HepG2 (cell line): Measurements from ENCODE around the gene TACC3. TPM values are rescaled to one million over a fixed set of nuclear protein-coding genes. Genes with fewer than 3 reads are reported as not detected.

Source experiments
- CBFB ChIP-seq: sonication (generic); formaldehyde crosslinking; IDR thresholded peaks from 2 replicates; pipeline ENCODE4 v1.4.0; 2020; ENCODE audit warnings: missing genetic modification reagents
- DR1 ChIP-seq: sonication (generic); formaldehyde crosslinking; IDR thresholded peaks from 2 replicates; pipeline ENCODE4 v1.8.0; 2021; ENCODE audit warnings: mild to moderate bottlenecking, missing genetic modification reagents, inconsistent platforms
- GFI1 ChIP-seq: sonication (generic); formaldehyde crosslinking; IDR thresholded peaks from 2 replicates; pipeline ENCODE4 v1.5.0; 2020; ENCODE audit warnings: missing genetic modification reagents, mild to moderate bottlenecking, borderline replicate concordance
- HNRNPH1 ChIP-seq: fragments of 200-400 bp; formaldehyde crosslinking; optimal IDR thresholded peaks from 2 replicates; pipeline ENCODE3; 2017; ENCODE audit warnings: mild to moderate bottlenecking, low read depth, low read length
- ISL2 ChIP-seq: sonication (generic); formaldehyde crosslinking; IDR thresholded peaks from 2 replicates; pipeline ENCODE4 v1.5.0; 2020; ENCODE audit warnings: missing genetic modification reagents
- MXD1 ChIP-seq: sonication (generic); formaldehyde crosslinking; IDR thresholded peaks from 2 replicates; pipeline ENCODE4 v1.4.0; 2020; ENCODE audit warnings: mild to moderate bottlenecking, missing genetic modification reagents
- NBN ChIP-seq: fragments of 450-650 bp; conservative IDR thresholded peaks from 2 replicates; pipeline ENCODE4 v1.6.1; 2017
- ZEB1 ChIP-seq: IDR thresholded peaks from 2 replicates; pipeline ENCODE4 v1.6.1; 2012; ENCODE audit warnings: mild to moderate bottlenecking, low read depth, inconsistent platforms; ENCODE audit not compliant: insufficient replicate concordance
- ZNF101 ChIP-seq: sonication (generic); formaldehyde crosslinking; IDR thresholded peaks from 2 replicates; pipeline ENCODE4 v1.4.0; 2020; ENCODE audit warnings: mild to moderate bottlenecking, low read depth, missing genetic modification reagents, borderline replicate concordance
- ZNF124 ChIP-seq: sonication (generic); formaldehyde crosslinking; IDR thresholded peaks from 2 replicates; pipeline ENCODE4 v1.4.0; 2020; ENCODE audit warnings: missing genetic modification reagents
- ZNF253 ChIP-seq: sonication (generic); formaldehyde crosslinking; IDR thresholded peaks from 2 replicates; pipeline ENCODE4 v1.8.0; 2022; ENCODE audit warnings: mild to moderate bottlenecking, missing genetic modification reagents, borderline replicate concordance
- ZNF276 ChIP-seq: sonication (generic); formaldehyde crosslinking; IDR thresholded peaks from 2 replicates; pipeline ENCODE4 v1.4.0; 2020; ENCODE audit warnings: mild to moderate bottlenecking, low read depth, missing genetic modification reagents
- ZNF367 ChIP-seq: sonication (generic); formaldehyde crosslinking; IDR thresholded peaks from 2 replicates; pipeline ENCODE4 v1.4.0; 2020; ENCODE audit warnings: missing genetic modification reagents, borderline replicate concordance
- ZNF547 ChIP-seq: sonication (generic); formaldehyde crosslinking; IDR thresholded peaks from 2 replicates; pipeline ENCODE4 v1.5.1; 2020; ENCODE audit warnings: mild to moderate bottlenecking, missing genetic modification reagents
- ZNF562 ChIP-seq: sonication (generic); formaldehyde crosslinking; IDR thresholded peaks from 2 replicates; pipeline ENCODE4 v1.8.0; 2022; ENCODE audit warnings: missing genetic modification reagents, borderline replicate concordance
- ZNF639 ChIP-seq: conservative IDR thresholded peaks from 2 replicates; pipeline ENCODE4 v1.6.1; 2018; ENCODE audit warnings: missing genetic modification reagents
- ZNF724P ChIP-seq: sonication (generic); formaldehyde crosslinking; IDR thresholded peaks from 2 replicates; pipeline ENCODE4 v1.8.0; 2022; ENCODE audit warnings: missing genetic modification reagents, borderline replicate concordance
- ZNF773 ChIP-seq: sonication (generic); formaldehyde crosslinking; IDR thresholded peaks from 2 replicates; pipeline ENCODE4 v1.4.0; 2020; ENCODE audit warnings: missing genetic modification reagents, borderline replicate concordance
- ZSCAN20 ChIP-seq: sonication (generic); formaldehyde crosslinking; IDR thresholded peaks from 2 replicates; pipeline ENCODE4 v1.4.0; 2020; ENCODE audit warnings: missing genetic modification reagents, mild to moderate bottlenecking, borderline replicate concordance
- polyA plus RNA-seq, 8 experiments: library from polyadenylated mRNA; depleted of rRNA in 3 of 8; stranded (reverse) in 7 of 8; unstranded in 1 of 8; fragments of >200 nt; fragmentation: Illumina TruSeq in 4 of 8; extraction: Trizol in 4 of 8; gene quantifications; 2 replicates each; pipeline versions ENCODE4 v1.2.1 to v1.2.3, GENCODE V29; 2011 to 2016; ENCODE audit warnings: low read depth in 4 of 8, missing spikeins in 1 of 8, mixed read lengths in 1 of 8; ENCODE audit not compliant: insufficient read depth in 1 of 8
- total RNA-seq, 5 experiments: library from RNA; depleted of rRNA; stranded (reverse); fragments of >200 nt; fragmentation: Illumina TruSeq; extraction: Trizol; gene quantifications; 2 replicates each; pipeline ENCODE4 v1.2.3, GENCODE V29; 2016; ENCODE audit warnings: low read depth in 1 of 5
- TF ChIP-seq, protein P1 (sequence below): sonication (generic); formaldehyde crosslinking; IDR thresholded peaks from 2 replicates; pipeline ENCODE4 v1.8.0; 2023; ENCODE audit warnings: mild to moderate bottlenecking, missing genetic modification reagents
- TF ChIP-seq, protein P2 (sequence below): sonication (generic); formaldehyde crosslinking; IDR thresholded peaks from 2 replicates; pipeline ENCODE4 v1.4.0; 2020; ENCODE audit warnings: missing genetic modification reagents
- TF ChIP-seq, protein P3 (sequence below): sonication (generic); formaldehyde crosslinking; IDR thresholded peaks from 2 replicates; pipeline ENCODE4 v1.9.0; 2022; ENCODE audit warnings: missing genetic modification reagents, mild to moderate bottlenecking, borderline replicate concordance

The TACC3 gene
- total and polyA plus RNA-seq, 2 of the 13 experiments (the other 11 are each of a cell fraction or from before 2014, with no cell fraction given): 20.3 to 21.2 TPM

DNA sequence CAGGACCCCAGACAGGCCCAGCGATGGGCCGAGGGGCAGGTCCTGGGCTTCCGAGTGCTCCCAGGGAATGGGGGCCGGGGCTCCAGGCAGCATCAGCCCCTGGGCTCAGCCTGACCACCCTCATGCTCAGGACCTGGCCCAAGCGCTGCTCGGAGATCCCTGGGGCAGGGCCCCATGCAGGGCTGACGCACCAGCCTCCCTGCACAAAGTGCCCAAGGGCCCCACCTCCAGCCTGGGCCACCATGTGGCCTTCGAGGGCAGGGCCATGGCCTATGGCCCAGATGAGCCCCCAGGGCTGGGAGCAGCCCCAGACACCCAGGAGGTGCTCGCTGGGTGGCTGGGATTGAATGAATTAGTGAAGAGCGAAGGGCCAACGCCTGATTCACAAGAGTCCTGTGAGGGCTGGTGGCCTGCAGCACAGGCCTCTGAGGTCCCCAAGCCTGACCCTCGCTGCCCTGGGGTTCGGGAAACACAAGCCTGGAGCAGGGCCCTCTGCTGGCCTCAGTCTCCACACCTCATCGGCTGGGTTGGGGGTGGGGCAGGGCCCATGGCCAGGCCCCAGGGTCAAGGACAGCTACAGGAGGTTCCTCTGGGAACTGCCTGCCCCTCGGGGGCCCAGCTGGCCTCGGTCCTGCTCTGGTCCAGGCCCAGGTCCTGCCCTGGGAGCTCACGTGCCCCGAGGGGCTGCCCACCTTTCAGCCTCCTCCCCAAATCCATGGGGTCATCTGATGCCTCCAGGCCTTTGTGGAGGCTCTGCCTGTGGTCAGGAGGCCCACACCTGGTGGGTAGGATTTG is 58.5 kb downstream of the TACC3 start (continued):
- TF ChIP-seq ISL2: peak; percentile 88
- no peak for TF ChIP-seq NBN
- TF ChIP-seq ZNF562 (CRISPR knock-in tag): no peak
- TF ChIP-seq MXD1 (CRISPR knock-in tag): peak; percentile 63
- TF ChIP-seq ZSCAN20 (CRISPR knock-in tag): no peak
- TF ChIP-seq CBFB (CRISPR knock-in tag): peak; percentile 80; the same call in 1 of the 2 replicates
- no peak; the same call in 1 of the 2 replicates for TF ChIP-seq ZNF101 (CRISPR knock-in tag)
- peak; percentile 69 for TF ChIP-seq ZNF639 (CRISPR knock-in tag)
- peak; percentile 49; the same call in 1 of the 2 replicates for TF ChIP-seq ZNF124 (CRISPR knock-in tag)
- no peak for TF ChIP-seq ZNF773
- TF ChIP-seq, protein P1, sequence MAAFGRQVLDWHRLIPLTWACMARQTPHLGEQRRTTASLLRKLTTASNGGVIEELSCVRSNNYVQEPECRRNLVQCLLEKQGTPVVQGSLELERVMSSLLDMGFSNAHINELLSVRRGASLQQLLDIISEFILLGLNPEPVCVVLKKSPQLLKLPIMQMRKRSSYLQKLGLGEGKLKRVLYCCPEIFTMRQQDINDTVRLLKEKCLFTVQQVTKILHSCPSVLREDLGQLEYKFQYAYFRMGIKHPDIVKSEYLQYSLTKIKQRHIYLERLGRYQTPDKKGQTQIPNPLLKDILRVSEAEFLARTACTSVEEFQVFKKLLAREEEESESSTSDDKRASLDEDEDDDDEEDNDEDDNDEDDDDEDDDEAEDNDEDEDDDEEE (CRISPR knock-in tag): no peak
- peak; percentile 66 for TF ChIP-seq ZNF547
- no peak for TF ChIP-seq ZEB1
- TF ChIP-seq GFI1: no peak
- TF ChIP-seq ZNF253 (CRISPR knock-in tag): no peak
- TF ChIP-seq HNRNPH1: no peak
- TF ChIP-seq, protein P2, sequence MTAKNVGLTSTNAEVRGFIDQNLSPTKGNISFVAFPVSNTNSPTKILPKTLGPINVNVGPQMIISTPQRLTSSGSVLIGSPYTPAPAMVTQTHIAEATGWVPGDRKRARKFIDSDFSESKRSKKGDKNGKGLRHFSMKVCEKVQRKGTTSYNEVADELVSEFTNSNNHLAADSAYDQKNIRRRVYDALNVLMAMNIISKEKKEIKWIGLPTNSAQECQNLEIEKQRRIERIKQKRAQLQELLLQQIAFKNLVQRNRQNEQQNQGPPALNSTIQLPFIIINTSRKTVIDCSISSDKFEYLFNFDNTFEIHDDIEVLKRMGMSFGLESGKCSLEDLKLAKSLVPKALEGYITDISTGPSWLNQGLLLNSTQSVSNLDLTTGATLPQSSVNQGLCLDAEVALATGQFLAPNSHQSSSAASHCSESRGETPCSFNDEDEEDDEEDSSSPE: peak; percentile 45; the same call in 1 of the 2 replicates
- TF ChIP-seq ZNF276 (CRISPR knock-in tag): peak; percentile 51; the same call in 1 of the 2 replicates
- TF ChIP-seq DR1: peak; percentile 25; the same call in 1 of the 2 replicates
- peak; percentile 10; the same call in 1 of the 2 replicates for TF ChIP-seq ZNF367 (CRISPR knock-in tag)
- TF ChIP-seq, protein P3, sequence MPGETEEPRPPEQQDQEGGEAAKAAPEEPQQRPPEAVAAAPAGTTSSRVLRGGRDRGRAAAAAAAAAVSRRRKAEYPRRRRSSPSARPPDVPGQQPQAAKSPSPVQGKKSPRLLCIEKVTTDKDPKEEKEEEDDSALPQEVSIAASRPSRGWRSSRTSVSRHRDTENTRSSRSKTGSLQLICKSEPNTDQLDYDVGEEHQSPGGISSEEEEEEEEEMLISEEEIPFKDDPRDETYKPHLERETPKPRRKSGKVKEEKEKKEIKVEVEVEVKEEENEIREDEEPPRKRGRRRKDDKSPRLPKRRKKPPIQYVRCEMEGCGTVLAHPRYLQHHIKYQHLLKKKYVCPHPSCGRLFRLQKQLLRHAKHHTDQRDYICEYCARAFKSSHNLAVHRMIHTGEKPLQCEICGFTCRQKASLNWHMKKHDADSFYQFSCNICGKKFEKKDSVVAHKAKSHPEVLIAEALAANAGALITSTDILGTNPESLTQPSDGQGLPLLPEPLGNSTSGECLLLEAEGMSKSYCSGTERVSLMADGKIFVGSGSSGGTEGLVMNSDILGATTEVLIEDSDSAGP (CRISPR knock-in tag): no peak
- no peak for TF ChIP-seq ZNF724P (CRISPR knock-in tag)
